Measurements from ENCODE around the gene ITPR3.
"Not testable (repeated sequence)": the region's sequence is repeated elsewhere in the genome, so short reads cannot be mapped to it uniquely, and the experiment has no call there.

ITPR3 gene

DNA sequence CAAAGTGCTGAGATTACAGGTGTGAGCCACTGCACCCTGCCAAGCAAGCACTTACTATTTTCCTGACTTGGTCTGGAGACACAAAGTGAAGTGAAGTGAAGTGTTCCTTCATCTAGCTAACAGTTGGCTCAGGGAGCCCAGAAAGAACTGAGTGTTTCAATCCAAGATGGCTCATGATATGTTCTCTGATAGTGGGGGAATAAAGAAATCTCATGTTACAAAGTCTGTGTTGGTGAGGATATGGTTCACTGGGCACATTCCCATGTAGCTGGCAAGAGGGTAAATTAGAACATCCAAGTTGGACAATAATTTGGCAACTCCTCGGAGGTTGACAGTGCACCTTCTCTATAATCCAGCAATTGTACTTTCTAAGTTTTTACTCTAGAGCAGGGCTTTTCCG, 5.0 kb upstream of the ITPR3 start:
- no peak for DNase-seq

DNA sequence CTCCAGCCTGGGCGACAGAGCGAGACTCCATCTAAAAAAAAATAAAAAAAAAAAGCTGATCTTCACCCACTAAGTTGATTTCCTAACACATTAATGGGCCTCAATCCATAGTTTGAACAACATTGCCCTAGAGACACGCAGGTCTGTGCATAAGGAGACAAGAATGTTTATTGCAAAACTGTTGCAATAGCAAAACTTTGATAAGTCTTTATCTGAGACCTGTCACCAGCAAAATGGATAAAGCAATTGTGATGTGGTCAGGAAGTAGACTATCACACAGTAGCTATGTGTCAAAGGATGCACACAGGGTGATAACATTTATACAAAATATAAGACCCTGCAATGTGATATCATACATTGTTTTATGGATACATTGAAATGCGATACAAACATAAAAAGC, 4.2 kb upstream of the ITPR3 start:
- DNase-seq, result no peak

DNA sequence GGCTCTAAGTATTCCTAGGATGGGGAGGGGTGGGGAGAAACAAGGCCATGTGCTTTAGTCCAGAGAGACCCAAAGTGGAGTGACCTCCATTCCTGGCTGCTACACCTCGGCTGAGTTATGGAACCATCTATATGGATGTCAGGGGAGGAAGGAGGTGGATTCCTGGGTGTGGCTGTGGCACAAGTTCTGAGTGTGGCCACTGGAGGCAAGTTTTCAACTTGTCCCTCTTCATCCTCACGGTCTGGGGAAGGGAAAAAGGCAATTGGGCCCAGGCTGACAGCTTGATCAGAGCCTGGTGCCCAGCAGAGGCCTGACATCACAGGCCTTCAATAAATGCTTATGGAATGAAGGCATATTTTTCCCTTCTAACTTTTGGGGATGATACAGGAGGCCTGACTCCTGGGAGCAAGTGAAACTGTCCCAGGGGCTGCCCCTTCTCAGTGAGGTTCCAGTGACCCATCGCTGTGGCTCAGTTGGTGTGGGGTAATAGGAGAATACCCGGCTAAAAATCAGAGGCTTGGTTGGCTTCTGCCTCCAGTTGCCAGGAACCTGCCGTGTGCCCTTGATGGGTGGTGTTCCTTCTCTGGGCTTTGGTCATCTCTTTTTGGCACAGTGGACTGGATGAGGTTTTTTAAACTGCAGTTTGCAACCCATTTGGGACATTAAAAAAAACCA, 1.8 kb upstream of the ITPR3 start:
- no peak for DNase-seq

DNA sequence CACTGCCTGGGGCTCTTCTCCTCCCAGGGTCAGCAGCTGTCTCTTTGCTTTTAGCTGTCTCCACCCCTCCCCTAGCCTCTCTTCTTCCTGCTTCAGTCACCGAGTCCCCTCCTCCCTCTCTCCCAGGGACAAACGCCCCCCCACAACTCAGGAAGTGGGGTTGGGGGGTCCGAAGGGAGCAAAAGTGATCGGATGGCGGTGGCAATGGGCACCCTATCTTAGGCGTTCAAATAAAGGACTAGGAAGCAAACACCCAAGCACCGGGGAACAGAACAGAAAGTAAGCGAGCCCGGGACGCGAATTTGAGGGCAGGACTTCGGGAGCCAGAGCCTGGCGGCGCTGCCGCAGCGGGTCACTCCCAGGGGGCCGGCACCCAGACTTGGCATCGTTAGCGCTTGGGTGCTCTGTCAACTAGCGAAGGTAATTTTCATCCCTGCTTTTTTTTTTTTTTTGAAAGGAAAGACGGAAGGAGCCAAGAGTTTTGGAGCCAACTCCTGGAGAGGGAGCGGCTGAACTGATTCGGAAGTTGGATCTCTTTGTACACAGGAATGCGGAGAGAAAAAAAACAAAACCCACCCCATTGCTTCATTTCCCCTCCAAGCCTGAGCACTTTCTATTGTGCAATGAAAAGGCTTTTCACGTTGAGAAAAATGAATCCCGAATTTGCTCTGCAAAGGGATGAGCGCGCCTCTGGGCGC, 815 bp upstream of the ITPR3 start:
- DNase-seq, result peak; percentile 47

DNA sequence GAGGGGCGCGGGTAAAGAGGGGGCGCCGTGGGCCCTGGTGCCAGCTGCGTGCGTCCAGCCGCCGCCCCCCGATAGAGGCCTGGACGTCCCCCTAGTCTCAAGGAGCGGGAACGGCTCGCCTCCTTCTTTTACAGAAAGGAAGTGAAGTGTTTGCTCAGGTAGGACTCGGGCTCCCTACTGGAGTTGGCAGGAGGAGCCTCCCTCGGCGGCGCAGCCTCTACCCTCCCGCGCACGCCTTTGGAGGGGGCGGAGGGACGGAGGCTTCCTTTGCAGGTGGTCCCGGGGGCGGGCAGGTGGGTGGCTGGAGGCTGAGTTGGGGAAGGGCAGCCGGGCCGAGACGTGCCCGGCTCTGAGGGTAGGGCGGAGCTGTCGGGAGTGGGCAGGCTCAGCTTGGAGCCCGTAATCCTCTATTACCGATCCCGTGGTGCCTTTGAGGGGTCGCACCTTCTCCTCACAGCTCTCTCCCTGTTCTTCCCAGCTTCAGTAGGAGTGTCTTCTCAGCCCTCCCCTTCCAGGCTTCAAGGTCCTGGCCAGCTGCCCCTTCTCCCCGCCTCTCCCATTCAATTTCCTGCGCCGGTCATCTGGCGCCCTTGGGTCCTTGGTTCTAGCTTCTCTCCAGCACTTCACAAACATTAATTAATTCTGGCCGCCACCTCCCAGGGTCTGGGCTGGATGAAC, 728 bp downstream of the ITPR3 start:
- DNase-seq, result peak; percentile 46

DNA sequence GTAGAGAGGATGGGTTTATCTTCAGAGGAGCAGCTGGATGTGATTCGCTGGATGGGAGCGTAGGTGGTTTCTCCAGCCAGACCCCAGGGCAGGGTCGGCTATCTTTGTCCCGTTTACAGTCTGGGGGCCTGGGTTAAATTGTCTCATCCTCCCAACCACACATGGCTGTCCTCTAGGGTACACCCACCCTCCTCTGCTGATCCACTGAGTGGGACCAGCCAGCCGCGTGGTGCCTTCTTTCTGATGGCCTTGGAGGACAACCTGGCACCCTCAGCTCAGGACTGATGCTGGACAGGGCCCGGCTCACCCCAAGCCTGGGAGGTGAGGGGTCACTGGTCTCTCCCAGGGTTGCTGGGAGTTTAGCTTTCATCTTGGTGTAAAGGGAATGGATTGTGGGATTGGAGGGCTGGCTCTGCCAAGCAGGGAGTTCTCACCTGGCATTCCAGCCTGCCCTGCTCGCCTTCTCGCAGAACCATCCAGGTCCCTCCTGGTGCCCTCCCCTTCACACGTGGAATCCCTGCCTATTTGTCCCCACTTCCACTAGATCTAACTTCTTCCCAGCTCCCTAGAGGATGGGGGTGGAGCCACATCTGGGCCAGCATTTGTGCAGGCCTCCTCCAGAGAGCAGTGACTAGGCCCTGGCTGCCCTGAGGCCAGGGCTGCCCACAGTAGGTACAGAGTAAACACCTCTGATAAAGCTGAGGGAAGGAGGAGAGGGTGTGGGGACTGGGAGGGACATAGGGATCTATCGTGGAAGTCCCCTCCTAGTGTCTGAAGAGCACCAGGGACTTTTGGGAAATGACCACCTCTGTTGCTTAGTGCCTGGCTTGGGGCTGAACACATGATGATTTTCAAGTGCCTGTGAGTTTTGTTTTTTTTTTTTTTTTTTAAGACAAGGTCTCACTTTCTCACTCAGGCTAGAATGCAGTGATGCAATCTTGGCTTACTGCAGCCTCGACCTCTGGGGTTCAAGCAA, 1.6 kb downstream of the ITPR3 start:
- DNase-seq, result no peak

DNA sequence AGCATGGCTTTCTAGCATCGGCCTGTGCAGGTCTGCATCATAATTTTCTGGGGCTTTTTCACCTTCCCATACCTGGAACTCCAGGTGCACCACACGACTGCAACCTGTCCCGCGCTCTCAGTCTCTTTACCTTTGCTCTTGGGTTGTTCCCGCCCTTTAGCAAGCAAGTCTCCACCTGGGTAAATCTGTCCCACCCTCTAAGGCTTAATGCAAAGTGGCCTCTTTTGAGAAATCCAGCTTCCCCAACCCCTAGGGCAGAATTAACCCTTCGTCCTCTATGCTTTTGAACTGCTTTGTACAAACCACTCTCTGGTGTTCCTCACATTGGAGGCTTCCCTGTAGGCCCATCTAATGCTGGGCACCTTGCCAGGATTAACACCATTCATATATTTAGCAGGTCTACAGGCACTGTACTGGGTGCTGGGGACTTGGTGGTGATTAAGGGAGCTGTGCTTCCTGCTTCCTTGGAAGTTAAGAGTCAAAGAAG, 2.8 kb downstream of the ITPR3 start:
- no peak for DNase-seq

DNA sequence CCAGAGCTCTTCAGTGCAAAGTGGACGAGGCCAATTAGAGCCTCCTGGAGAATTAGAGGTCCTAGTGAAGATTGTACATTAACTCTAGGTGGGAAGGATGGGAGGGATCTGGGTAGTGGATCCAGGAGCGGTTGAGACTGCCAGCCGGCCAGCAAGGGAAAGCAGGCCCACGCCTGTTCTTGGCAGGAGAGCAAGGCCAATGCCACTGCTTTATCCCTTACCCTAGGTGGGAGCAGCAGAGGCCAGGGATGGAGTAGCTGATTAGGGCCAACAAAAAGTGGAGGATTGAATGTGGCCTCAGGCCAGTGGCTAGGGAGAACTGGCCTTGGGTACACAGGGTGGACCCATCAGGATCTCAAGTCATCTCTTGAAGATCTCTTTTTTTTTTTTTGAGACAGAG, 3.7 kb downstream of the ITPR3 start:
- no peak for DNase-seq

DNA sequence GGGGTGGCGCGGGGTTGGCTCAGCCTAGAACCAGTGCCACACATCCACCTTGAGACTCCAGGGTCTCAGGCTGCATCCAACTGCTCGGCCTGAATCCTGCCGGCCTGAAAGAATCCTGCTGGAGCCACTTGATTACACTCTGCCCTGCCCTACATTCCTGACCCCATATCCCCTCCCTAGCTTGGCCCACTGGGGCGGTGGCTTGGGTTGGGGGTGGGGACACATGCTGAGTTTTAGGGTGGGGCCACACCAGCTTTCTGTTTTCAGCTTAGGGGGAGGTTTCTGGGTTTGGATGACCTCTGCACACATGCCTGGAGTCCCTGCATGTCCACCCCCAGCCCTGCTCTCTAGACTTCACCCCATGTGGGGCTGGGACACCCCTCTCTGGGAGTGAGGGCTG, 6.8 kb downstream of the ITPR3 start:
- DNase-seq, result no peak

DNA sequence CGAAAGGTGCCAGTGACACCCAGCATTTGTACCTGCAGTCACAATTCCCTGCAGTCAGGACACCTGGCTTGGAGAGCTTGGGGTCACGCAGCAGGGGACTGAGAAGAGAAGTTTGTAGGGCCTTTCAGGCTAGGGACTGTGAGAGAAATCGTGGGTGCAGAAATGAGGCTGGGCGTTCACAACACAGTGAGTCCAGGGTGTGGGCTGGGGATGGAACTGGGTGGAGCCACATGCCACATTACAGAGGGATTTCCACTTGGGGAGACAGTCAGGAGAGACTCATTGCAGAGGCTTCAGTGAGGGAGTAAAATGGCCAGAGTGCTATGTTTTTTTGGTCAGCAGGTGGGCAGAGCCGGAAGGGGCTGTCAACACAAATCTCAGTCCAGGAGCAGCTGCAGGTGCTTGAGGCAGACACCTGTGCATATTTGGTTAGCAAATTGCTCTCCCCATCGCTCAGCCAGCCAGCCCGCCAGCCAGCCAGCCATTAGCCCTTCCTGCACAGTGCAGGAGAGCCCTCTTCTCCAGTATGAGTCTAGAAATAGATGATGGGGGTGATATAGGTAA, 7.4 kb downstream of the ITPR3 start:
- no peak for DNase-seq

DNA sequence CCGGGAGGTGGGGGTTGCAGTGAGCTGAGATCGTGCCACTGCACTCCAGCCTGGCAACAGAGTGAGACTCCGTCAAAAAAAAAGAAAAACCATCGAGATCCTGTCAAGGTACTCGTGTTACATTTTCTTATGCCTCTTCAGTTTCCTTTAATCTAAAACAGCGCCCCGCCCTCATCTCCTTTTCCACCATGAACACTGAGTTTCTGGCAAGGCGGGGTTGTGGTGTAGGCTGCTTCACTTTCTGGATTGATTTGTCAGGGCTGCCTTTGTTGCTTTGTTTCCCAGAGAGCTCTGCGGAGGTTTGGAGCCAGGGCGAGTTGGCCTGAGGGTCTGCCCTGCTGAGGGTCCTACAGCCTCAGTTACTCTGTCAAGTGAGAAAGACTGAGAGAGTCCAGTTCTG, 8.9 kb downstream of the ITPR3 start:
- no peak for DNase-seq

DNA sequence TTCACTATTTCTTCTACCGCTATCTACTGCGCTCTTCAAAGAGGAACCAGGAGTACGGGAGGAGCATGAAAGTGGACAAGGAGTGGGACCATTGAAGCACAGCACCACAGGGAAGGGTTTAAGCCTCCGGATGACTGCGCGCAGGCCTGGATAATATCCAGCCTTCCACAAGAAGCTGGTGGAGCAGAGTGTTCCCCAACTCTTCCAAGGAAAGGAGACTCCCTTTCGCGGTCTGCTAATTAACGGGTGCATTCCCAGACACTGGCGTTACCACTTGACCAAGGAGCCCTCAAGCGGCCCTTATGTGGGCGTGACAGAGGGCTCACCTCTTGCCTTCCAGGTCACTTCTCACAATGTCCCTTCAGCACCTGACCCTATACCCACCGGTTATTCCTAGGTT, 10.4 kb downstream of the ITPR3 start:
- not testable (repeated sequence) for DNase-seq

DNA sequence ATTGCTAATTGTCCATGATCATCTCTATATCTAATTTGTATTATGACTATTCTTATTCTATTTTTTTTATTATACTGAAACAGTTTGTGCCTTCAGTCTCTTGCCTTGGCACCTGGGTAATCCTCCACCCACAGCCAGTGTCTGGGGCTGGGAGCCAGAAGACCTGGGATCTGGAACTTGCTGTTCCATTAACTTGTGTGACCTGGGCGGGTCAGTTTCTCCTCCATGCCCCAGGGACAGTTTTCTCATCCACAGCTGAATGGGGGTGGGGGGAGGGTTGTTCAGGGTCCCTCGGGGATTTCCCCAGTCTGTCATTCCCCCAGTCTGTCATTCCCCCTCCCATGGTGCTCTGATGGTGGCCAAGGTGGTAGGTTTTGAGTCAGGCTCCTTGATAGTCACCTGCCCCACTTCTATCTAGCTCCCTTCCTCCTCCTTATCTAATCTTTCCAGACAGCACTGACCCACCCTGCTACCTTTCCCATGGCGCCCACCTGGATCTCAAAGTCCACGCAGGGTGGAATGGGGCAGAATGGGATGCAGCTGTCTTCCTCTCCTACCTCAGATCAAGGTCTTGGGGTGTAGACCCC, 10.9 kb downstream of the ITPR3 start:
- DNase-seq, result no peak

DNA sequence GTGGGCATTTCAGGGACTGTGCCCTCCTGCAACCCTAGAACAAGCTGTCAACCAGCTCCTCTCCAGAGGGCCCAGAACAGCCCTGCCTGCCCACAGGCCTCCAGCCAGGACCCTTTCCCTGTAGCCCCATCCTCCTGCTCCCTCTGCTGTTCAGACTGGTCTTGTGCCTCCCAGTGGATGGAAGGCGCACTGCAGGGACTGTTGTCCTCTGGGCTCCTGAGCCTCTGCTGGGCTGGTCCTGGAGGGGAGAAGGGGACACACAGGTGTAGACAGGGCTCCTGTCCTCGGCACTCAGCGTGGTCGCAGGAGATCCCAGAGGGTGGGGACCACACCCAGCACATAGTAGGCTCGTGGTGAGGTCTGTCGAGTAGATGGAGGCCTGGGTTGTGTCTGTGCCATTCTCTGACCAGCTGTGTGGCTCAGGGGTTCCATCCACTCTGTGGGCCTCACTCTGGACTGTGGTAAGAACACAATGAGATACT, 11.5 kb downstream of the ITPR3 start:
- peak; percentile 55 for DNase-seq

DNA sequence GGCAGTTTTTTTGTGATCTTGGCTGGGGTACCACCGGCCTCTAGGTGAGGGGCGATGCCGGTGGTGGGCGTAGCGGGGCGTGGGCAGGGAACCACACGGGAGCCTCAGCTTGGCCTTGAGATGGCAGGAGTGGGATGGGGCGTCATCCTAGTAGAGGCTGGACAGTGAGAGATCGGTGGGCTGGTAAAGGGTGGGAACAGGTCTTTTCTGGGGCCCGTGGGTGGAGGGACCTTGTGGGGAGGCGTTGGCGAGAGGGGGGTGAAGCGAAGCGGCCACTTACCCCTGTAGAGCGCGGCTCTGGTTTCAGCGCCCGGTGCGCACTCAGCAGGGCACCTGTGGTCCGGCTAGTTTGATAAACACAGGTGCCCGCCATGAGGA, 12.0 kb downstream of the ITPR3 start:
- no peak for DNase-seq

DNA sequence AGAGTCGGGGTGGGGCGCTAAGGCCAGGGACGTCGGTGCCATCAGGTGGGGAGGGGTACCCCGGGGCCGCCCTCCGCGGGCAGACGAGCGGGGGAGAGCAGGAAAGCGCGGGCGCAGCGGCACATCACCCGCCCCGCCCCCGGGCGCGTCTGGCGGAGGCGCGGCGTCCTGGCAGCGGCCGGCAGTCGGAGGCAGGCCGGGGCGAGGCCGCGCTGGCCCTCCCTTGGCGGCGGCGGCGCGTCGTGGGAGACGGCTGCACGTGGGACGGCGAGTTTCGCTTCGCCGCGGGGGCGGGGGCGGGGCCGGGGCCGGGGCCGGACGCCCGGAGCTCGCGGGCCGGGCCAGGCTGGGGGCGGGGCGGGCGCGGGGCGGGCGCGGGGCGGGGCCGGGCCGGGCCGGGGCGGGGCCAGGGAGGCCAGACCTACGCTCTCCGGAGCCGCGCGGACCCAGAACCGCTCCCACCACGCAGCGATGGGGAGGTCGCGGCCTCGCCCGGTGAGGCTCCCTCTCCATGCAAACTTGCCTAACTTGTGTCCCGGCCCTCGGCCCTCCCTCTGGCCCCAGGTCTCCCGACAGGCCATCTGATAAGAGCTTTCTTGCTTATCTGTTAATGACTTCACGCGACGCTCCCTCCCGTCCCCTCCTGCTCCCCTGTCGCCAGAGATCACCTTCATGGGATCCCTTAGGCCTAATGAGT, 12.5 kb downstream of the ITPR3 start:
- peak; percentile 62 for DNase-seq

DNA sequence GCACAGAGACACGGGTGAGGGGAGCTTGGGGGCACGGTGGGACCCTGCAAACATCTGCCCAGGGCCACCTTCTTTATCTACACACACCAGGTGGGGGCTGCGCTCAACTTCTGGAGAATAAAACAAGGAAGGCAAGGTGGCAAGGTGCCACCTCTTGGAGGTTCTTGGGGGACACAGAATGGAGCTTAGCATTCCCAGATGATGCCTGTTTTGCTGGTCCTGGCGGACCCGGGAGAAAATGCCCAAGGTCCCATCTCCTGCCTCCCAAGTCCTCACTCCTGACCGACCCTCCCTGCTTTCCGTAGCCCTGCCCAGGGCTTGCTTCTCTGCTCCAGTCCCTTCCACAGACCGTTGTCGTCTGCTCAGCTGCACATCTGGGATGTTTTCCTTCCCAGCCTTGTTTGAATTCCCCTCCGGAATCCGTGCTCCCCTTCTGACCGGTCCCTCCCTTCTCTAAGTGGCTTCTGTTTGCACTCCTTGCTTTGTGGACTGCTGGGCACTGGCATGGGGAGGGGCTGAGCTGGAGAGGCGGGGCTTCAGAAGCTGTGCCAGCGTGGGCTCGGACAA, 13.1 kb downstream of the ITPR3 start:
- no peak for DNase-seq

DNA sequence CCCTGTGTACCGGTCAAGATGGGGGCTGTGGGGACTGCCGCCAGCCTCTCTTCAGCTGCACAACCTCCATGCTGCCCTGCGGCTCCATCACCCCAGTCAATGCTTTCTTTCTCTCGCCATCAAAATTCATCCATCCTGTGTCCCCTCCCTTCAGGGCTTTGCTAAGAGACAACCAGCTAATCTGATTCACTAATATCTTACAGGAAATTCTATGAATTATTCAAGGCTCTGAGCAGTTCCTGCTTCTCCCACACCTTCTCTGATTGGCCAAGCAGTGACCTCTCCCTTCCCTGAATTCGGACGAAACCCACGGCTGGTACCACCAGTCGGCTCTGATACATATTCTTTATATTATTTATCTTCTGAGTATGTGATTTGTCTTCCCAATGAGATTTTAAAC, 13.8 kb downstream of the ITPR3 start:
- no peak for DNase-seq

DNA sequence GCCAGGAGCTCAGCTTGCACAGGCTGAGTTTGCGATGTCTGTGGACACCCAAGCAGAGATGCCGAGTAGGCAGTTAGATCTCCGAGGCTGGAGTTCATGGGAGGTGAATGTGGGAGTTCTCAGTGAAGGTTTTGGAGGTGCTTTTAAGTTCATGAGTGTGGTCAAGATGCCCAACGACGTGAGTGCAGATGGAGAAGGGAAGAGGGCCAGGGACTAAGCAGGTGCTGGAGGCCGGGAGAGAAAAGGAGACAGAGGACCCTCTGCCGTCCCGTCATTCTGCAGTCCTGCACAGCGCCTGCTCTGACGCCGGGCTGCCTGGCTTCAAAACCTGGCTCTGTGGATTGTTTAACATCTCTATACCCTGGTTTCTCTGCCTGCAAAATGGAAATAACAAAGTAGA, 15.5 kb downstream of the ITPR3 start:
- no peak for DNase-seq

DNA sequence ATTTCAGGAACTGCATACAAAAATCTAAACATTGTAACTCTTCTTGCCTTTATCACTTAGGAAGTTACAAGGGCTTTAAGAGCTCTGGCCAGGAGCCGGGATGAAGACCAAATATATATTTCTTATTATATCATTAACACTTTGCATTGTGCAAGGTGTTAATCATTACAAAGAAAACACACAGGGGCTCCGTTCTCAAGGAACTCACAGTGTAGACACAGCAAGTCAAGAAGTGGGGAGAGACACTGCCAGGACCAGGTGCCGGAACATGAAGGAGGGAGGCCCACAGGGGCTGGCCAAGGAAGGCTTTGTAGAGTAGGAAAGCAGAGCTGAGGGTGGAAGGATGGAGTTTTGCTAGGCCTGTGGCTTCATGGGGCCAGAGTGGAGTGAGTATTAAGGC, 17.4 kb downstream of the ITPR3 start:
- no peak for DNase-seq

DNA sequence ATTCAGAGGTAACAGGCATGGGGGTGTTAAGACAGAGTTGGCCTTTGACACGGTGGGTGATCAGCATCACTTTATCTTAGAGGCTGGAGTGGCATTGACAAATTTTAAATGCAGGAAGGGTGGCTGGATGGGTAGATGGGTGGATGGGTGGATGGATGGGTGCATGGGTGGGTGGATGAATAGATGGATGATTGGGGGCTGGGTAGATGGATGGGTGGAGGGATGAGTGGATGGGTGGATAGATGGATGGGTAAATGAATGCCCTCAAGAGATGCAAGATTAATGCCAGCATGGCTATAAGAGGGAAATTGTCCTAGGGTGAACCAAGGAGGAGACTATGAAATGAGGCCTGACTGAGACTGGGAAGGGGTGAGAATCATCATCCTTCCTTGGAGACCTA, 18.4 kb downstream of the ITPR3 start:
- DNase-seq, result no peak
